Inflammatory macrophage treated with lipopolysaccharide for 4 hours (primary cell): ENCODE data around the gene USF2.
"Not testable (repeated sequence)": the region's sequence is repeated elsewhere in the genome, so short reads cannot be mapped to it uniquely, and the experiment has no call there.

ENCODE experiments used
- DNase-seq: peaks from one replicate; pipeline ENCODE4 v3.0.0-alpha.2; 2020

The USF2 gene

DNA sequence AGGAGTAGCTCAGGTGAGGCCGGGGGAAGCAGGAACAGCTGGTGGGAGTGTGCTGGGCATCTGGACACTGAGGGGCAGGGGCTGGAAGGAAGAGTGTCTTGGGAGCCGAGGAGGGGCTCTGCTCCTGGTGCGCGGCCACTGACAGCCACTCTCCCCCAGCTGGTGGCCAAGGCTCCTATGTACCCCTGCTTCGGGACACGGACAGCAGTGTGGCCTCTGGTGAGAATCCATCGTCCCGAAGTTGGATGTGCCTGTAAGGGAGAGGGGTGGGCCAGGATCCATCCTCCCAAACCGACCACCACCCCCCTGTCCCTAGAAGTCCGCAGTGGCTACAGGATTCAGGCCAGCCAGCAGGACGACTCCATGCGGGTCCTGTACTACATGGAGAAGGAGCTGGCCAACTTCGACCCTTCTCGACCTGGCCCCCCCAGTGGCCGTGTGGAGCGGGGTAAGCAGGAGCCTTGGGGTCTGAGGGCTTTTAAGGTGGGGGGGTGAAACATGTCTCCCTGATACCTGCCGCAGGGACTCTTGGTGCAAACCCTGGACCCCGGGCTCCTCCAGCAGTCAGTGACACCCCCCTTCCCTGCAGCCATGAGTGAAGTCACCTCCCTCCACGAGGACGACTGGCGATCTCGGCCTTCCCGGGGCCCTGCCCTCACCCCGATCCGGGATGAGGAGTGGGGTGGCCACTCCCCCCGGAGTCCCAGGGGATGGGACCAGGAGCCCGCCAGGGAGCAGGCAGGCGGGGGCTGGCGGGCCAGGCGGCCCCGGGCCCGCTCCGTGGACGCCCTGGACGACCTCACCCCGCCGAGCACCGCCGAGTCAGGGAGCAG lies 2.0 kb upstream of the USF2 start:
- no peak for DNase-seq

DNA sequence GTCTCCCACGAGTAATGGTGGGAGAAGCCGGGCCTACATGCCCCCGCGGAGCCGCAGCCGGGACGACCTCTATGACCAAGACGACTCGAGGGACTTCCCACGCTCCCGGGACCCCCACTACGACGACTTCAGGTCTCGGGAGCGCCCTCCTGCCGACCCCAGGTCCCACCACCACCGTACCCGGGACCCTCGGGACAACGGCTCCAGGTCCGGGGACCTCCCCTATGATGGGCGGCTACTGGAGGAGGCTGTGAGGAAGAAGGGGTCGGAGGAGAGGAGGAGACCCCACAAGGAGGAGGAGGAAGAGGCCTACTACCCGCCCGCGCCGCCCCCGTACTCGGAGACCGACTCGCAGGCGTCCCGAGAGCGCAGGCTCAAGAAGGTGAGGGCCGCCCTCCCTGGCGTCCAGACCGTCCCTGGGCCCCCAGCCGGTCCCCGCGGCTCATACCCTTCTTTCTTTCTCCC lies 1.4 kb upstream of the USF2 start:
- no peak for DNase-seq

DNA sequence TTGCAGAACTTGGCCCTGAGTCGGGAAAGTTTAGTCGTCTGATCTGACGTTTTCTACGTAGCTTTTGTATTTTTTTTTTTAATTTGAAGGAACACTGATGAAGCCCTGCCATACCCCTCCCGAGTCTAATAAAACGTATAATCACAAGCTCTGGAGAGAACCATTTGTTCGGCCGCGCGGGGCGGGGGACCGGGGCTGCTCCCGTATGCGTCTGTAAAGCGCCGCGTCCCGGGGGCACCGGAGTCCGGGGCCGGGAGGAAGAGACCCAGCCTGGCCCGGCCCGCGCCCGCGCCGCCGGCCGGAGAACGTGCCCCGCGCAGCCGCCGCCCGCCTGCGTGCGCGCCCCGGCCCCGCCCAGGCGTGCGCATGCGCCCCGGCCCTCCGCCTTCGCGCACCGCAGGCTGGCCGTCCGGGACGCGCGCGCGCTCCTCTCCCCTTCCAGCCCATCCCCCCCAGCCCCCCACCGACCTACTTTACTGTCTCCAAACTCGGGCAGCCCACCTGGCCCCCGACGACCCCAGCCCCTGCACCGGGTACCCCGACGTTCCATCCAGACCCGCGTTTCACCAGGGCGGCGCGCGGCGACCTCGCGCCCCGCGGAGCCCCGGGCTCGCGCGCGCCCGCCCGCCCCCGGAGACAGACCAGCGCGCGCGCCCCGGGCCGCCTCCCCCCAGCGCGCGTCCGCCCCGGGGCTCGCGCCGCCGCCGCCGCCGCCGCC lies 785 bp upstream of the USF2 start:
- DNase-seq, result peak; percentile 76

DNA sequence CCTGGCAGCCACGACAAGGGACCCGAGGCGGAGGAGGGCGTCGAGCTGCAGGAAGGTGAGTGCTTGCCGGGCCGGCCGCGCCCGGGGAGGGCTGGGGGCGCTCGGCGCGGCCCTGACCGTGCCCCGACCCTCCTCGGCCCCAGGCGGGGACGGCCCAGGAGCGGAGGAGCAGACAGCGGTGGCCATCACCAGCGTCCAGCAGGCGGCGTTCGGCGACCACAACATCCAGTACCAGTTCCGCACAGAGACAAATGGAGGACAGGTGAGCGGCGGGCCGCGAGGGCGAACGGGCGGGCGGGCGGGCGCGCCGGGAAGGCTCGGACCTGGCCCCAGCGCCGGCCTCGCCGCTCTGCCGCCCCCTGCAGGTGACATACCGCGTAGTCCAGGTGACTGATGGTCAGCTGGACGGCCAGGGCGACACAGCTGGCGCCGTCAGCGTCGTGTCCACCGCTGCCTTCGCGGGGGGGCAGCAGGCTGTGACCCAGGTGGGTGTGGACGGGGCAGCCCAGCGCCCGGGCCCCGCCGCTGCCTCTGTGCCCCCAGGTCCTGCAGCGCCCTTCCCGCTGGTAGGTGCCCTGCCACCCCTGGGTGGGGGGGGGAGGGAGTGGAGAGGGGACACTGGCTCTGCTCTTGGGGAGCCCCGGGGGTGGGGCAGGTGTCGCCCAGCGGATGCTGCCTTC lies 816 bp downstream of the USF2 start:
- peak; percentile 69 for DNase-seq

DNA sequence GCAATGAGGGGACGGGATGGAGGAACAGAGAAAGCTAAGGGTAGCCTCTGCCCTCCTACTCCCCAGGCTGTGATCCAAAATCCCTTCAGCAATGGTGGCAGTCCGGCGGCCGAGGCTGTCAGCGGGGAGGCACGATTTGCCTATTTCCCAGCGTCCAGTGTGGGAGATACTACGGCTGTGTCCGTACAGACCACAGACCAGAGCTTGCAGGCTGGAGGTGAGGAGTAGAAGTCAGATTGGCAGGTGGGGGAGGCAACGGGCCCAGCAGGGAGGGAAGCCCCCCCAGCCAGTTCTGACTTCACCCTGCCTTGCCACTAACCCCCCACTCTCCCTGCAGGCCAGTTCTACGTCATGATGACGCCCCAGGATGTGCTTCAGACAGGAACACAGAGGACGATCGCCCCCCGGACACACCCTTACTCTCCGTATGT lies 1.6 kb downstream of the USF2 start:
- no peak for DNase-seq

DNA sequence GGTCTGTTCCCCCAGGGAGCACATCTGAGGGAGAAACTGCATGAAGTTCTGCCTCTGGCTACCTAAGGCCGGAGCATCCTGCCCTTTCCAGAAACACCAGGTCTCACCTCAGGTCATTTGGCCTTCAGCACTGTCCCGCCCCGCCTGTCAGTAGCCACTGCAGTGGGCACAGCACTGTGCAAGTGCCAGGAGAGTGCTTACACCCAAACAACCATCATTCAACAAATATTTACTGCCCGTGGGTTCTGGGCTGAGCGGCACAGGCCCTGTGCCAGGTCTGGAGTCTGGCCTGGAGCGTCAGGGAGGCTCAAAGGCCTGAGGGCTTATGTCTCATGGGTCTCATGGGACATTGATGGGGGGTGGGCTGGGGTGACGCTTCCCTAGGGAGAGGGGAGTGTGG lies 2.8 kb downstream of the USF2 start:
- DNase-seq, result no peak

DNA sequence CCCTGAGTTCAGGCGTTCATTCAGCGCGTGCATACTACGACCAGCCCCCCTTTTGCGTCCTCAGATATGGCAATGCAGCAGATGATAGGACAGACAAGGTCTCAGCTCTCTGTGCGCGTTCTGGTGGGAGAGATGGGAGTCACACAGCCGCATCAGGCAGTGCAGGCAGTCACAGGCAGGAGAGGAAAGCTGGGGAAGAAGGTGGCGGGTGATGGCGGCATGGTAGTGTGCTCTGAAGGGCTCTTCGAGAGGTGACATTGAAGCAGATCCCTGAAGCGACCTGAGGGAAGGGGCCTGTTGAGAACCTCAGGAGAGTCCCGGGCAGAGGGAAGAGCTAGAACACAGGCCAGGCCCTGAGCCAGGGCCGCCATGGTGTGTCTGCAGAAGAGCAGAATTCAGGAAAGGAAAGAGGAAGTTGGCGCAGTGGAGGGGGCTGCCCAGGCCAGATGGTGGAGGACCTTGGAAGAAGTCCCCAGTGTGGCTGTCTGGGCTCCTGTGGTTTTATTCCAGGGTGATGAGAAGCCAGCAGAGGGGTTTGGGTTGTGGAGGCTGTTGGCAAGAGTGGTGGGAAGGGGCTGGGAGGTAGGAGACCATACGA lies 3.5 kb downstream of the USF2 start:
- DNase-seq, result peak; percentile 73

DNA sequence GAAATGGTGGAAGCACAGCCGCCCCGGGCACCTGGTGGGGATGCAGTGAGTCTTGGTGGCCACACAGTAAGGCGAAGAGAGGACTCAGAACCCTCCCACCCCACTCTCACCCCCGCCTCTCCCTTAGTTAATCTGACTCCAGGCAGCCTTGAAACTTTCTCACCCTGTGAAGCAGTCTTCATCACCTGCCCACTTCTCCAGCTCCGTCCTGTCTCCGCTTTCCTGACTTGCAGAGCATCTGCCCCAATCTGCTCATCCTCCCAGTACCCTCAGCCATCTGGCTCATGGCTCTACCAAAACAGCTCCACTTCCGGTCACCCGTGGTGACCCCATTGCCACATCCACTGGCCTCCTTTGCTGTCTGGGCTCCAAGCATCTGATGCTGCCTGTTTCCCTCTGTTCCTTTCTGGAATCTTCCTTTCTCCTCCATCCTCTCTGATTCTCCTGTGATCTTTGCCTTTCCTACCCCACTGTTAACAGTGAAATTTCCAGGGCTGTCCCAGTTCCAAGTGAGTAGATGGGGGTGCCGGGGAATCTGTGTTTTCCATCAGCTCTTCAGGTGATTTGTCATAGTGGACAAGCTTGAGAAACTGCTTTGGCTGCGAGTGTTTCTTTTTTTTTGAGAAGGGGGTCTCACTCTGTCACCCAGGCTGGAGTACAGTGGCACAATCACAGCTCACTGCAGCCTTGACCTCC lies 4.3 kb downstream of the USF2 start:
- no peak for DNase-seq

DNA sequence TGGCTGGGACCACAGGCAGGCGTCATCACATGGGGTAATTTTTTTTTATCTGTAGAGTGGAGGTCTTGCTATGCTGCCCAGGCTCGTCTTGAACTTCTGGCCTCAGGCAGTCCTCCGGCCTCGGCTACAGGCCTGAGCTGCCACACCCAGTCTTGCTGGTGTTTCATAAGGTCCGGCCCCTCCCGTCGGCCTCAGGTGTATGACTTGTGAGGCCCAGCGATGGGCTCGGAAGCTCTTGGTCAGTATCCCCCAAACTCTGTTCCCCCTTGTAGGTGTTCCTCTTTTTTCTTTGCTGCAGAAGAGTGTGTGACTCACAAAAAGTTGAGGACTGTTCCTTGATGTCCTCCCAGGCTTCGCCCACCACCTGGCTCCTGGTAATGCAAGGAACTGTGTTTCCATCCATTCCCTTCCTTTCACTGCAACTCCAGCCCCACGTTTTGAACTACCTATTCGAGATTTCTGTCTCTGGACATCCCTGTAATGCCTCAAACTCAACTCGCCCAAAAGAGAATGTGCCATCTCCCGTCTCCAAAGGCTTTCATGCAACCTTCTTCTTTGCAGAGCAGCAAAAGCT lies 5.0 kb downstream of the USF2 start:
- no peak for DNase-seq

DNA sequence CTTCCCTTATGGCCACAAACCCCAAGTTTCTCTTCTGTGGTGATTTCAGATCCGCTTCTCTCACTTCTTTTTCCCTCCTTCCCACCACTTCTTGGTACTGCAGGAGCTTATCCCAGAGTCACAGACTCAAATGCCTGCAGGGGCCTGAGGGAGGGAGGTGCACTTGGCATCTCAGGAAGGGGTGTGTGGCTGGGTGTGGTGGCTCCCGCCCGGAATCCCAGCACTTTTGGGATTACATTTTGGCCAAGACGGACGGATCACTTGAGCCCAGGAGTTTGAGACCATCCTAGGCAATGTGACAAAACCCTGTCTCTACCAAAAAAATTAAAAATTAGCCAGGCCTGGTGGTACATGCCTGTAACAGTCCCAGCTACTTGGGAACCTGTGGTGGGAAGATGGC lies 5.6 kb downstream of the USF2 start:
- peak; percentile 23 for DNase-seq

DNA sequence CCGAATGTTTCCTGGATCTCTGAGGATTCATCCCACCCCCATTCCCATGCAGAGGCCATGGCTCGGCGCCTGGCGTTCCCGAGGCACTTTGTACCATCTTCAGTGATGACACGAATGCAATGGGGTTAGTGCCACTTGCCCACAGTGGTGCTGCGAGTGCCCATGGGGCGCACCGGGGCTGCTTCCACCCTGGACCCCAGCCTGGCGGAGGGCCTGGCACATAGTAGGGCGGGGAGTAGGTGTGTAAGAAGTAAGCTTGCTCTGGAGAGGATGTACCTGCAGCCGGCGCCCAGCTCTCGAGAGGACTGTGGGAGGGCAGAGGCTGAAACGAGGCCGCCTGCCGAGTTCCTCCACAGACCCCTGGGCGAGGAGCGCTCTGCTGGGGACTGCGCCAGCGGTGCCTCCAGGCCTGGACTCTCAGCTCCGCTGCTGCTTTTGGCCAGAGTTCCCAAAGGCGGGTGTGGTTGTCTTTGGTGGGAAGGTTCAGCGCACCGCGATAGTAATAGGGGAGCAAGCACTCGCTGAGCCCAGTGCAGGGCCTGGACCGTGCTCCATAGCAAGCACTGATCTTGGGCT lies 8.0 kb downstream of the USF2 start:
- no peak for DNase-seq

DNA sequence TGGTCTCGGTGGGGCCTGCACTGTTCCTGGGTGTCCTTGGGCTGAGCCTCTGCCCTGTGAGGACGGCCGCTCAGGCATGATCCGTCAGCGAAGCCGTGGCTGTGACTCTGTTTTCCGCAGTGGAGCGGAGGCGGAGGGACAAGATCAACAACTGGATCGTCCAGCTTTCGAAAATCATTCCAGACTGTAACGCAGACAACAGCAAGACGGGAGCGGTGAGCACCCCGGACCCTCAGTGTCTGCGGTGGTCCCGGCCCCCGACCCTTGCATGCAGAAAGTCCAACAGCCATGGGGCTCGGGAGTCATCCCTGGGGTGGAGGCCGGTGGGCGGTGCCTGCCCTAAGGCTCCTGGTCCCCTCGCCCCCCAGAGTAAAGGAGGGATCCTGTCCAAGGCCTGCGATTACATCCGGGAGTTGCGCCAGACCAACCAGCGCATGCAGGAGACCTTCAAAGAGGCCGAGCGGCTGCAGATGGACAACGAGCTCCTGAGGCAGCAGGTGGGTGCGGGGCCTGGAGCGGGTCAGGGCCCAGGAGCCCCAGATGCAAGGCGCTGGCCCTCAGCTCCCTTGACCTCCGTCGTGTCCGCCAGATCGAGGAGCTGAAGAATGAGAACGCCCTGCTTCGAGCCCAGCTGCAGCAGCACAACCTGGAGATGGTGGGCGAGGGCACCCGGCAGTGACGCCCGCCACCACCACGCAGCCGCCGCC lies 10.0 kb downstream of the USF2 start:
- DNase-seq, result no peak

DNA sequence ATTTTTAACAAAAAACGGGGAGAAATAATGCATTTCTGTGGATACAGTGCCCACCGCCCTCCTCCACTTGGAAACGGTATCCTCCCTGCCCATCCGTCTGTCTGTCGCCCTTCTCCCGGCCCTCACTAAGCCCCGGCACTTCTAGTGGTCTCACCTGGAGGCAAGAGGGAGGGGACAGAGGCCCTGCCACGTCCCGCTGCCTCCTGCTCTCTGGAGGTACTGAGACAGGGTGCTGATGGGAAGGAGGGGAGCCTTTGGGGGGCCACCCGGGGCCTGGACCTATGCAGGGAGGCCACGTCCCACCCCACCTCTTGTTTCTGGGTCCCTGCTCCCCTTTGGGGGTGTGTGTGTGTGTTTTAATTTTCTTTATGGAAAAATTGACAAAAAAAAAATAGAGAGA lies 10.6 kb downstream of the USF2 start:
- DNase-seq, result no peak

DNA sequence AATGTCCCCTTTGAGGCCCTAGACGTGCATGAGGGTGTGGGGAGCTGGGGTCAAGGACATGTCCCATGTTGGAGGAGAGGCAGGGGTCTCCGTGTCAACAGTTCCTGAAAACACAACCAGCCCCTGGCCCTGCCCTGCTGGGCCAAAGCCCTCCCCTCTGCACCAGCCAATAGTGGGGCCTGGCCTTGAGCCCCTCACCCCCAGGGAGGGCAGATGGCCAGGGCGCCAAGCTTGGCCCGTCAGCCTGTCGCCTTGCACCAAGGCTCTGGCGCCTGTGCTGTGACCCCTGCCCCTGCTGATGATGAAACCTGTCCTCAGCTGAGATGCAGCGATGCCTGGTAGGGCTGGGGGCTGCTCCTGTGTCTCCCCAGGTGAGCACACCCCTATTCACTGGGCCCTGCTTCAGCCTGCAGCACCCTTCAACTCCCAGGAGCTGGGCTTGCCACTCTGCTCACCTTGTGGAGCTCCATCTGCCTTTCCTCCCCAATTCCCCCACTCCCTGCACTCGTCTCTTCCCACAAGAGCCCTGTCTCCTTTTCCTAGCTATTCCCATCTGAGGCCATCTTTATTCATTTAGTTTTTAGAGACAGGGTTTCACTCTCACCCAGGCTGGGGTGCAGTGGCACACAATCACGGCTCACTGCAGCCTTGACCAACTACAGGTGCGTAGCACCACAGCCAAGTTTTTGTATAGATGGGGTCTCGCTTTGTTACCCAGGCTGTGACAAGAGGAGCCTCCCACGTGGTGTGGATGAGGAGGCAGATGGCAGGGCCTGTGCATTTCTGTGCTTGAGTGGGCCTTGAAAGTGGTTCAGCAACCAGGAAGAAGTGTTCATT lies 11.4 kb downstream of the USF2 start:
- DNase-seq, result no peak

DNA sequence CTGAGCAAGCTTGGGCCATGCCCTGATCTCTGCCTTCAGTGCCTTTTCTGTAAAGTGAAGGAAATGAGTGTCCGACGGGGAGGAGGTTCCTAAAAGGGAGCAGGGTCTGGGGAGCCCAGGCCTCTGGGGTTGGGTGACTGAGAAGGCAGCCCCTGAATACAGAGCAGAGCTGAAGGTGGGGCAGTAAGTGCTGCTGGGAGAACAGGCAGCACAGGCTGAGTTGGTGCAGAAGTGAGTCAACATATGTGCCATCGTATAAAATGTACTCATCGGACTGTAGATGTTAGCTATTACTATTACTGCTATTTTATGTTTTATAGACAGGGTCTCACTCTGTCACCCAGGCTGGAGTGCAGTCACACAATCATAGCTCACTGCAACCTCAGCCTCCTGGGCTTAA lies 12.5 kb downstream of the USF2 start:
- DNase-seq, result no peak

DNA sequence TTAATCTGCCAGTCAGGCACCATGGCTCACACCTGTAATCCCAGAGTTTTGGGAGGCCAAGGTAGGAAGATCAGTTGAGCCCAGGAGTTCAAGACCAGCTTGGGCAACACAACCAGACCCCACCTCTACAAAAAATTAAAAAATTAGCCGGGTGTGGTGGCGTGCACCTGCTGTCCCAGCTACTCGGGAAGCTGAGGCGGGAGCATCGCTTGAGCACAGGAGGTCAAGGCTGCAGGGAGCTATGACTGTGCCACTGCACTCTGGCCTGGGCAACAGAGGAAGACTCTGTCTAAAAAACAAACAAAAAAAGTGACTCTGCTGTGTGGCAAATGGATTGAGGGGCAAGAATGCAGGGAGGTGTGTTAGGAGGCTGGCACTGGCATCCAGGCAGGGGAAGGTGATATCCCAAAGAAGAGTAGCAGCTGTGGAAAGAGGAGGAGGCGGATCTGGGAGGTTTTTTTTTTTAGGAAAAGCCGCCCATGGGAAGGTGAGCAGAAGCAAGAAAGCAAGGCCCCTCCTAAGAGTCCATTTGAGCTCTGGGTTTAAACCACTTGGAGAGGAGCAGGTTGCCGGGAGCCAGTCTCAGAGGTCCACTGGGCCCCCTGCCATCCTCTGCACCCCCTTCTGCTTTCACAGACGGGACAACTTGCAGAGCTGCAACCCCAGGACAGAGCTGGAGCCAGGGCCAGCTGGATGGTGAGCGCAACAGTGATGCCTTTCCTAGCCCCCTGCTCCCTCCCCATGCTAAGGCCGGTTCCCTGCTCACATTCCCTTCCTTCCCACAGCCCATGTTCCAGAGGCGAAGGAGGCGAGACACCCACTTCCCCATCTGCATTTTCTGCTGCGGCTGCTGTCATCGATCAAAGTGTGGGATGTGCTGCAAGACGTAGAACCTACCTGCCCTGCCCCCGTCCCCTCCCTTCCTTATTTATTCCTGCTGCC lies 15.7 kb downstream of the USF2 start:
- DNase-seq, result no peak

DNA sequence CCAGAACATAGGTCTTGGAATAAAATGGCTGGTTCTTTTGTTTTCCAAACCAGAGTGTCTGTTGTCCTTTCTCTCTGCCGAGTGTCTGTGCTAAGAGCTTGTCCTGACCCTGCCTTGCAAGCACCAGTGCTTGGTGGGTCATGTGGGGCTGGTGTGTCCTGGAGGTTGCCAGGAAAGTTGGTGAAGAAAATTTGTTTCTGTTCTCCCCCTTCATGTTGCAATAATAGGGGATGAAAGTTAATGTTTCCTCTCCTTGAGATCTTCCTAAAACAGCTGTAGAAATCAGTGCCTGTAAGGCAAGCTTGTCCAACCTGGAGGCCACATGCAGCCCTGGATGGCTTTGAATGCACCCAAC lies 16.3 kb downstream of the USF2 start:
- DNase-seq, result peak; percentile 69

DNA sequence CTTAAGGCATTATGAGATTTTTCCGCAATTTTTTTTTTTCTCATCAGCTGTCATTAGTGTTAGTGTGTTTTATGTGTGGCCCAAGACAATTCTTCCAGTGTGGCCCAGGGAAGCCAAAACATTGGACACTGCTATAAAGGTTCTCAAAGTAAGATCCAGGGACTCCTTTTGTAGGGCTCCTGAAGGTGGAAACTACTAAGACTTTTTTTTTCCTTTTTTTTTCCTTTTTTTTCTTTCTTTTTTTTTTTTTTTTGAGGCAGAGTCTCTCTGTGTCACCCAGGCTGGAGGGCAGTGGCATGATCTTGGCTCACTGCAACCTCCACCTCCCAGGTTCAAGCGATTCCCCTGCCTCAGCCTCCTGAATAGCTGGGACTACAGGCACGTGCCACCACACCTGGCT lies 16.7 kb downstream of the USF2 start:
- DNase-seq, result not testable (repeated sequence)

DNA sequence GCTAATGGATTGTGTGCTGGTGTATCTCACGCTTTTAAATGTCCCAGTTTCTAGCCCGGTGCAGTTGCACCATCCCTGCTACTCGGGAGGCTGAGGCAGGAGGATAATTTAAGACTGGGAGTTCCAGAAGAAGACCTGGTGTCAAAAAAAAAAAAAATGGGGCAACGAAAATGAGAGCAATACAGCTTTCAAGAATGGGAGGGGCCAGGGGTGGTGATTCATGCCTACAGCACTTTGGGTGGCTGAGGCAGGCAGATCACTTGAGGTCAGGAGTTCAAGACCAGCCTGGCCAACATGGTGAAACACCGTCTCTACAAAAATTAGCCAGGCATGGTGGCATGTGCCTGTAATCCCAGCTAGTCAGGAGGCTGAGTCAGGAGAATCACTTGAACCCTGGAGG lies 17.3 kb downstream of the USF2 start:
- peak; percentile 52 for DNase-seq
